ENCODE results near the gene ANGPTL2.

Gene ANGPTL2

GRCh38 chr9:127140181-127140580 is 17.7 kb upstream of the ANGPTL2 start:
- no peak for TF ChIP-seq CTCF (IDR thresholded peaks at IDR 0.05; ENCODE audit: low read length, missing control alignments)
- DNase-seq (ENCODE audit: low read depth): no peak
- no peak overlapping the region for H3K4me3 ChIP-seq (replicated peaks; ENCODE audit: low read depth, low read length)

- TF ChIP-seq CTCF (IDR thresholded peaks at IDR 0.05; ENCODE audit: low read length, missing control alignments): no peak
- DNase-seq (ENCODE audit: low read depth): no peak
Measured at GRCh38 chr9:127139775-127140174, 17.3 kb upstream of the ANGPTL2 start.

GRCh38 chr9:127139071-127139731 is 16.8 kb upstream of the ANGPTL2 start:
- TF ChIP-seq CTCF (IDR thresholded peaks at IDR 0.05; ENCODE audit: low read length, missing control alignments): no peak
- no peak overlapping the region for H3K4me3 ChIP-seq (replicated peaks; ENCODE audit: low read depth, low read length)
- DNase-seq (ENCODE audit: low read depth): no peak

More at GRCh38 chr9:127139775-127140174, 17.3 kb upstream of the ANGPTL2 start:
- no peak overlapping the region for H3K4me3 ChIP-seq (replicated peaks; ENCODE audit: low read depth, low read length)

GRCh38 chr9:127138444-127138843 is 16.0 kb upstream of the ANGPTL2 start:
- TF ChIP-seq CTCF (IDR thresholded peaks at IDR 0.05; ENCODE audit: low read length, missing control alignments): no peak
- H3K4me3 ChIP-seq (replicated peaks; ENCODE audit: low read depth, low read length): no peak overlapping the region
- DNase-seq (ENCODE audit: low read depth): no peak

- H3K4me3 ChIP-seq (replicated peaks; ENCODE audit: low read depth, low read length): no peak overlapping the region
- TF ChIP-seq CTCF (IDR thresholded peaks at IDR 0.05; ENCODE audit: low read length, missing control alignments): no peak
- no peak for DNase-seq (ENCODE audit: low read depth)
Measured at GRCh38 chr9:127137640-127138360, 15.4 kb upstream of the ANGPTL2 start.

- no peak overlapping the region for H3K4me3 ChIP-seq (replicated peaks; ENCODE audit: low read depth, low read length)
- no peak for TF ChIP-seq CTCF (IDR thresholded peaks at IDR 0.05; ENCODE audit: low read length, missing control alignments)
- no peak for DNase-seq (ENCODE audit: low read depth)
Measured at GRCh38 chr9:127136880-127137639, 14.6 kb upstream of the ANGPTL2 start.

All from fibroblast of pulmonary artery (primary cell).